H1 (cell line): ENCODE data around the gene SPATA33. TPM values are rescaled to one million over a fixed set of nuclear protein-coding genes. Genes with fewer than 3 reads are reported as not detected.

ENCODE experiments used
- CTCF ChIA-PET: fragments of 300-600 bp; sonication (Branson Sonifier 250); formaldehyde crosslinking; loops from one replicate; lab custom pipeline; 2021; ENCODE audit not compliant: partially characterized antibody; lab: Charles Lee
- POLR2A ChIA-PET: fragments of 300-600 bp; sonication (Branson Sonifier 250); formaldehyde crosslinking; loops from one replicate; lab custom pipeline; 2021; ENCODE audit warnings: inconsistent platforms; ENCODE audit not compliant: partially characterized antibody; lab: Charles Lee
- DNase-seq, 2 experiments: peaks; one replicate each; pipeline versions ENCODE4 v3.0.0 to v3.0.0-alpha.2; 2010 to 2022; ENCODE audit warnings: low spot score in 2 of 2, low read depth in 1 of 2, mixed read lengths in 1 of 2
- FAIRE-seq: peaks from 2 replicates; lab custom pipeline; 2011; peaks lifted over from hg19 to GRCh38; lab: Jason Lieb, UNC
- H2AFZ ChIP-seq: 2 replicates; pipeline ENCODE4 v1.8.1; 2012; ENCODE audit warnings: low read length, inconsistent platforms
- H2AK5ac ChIP-seq: 2 replicates; pipeline ENCODE4 v1.6.1; 2013; ENCODE audit warnings: low read depth, low read length
- H2BK120ac ChIP-seq: replicated peaks from 2 replicates; pipeline ENCODE3; 2013; ENCODE audit warnings: low read depth, low read length, inconsistent platforms
- H2BK12ac ChIP-seq: 2 replicates; pipeline ENCODE4 v1.6.1; 2013; ENCODE audit warnings: low read depth, low read length
- H2BK15ac ChIP-seq: 2 replicates; pipeline ENCODE4 v1.6.1; 2013; ENCODE audit warnings: low read length
- H2BK20ac ChIP-seq: 2 replicates; pipeline ENCODE4 v1.6.1; 2013; ENCODE audit warnings: low read length
- H2BK5ac ChIP-seq: 2 replicates; pipeline ENCODE4 v1.6.1; 2013; ENCODE audit warnings: low read depth, low read length
- H3K14ac ChIP-seq: 2 replicates; pipeline ENCODE4 v1.6.1; 2013; ENCODE audit warnings: inconsistent platforms; ENCODE audit not compliant: insufficient read length
- H3K18ac ChIP-seq: 2 replicates; pipeline ENCODE4 v1.6.1; 2013; ENCODE audit warnings: low read length; ENCODE audit errors: extremely low read depth
- H3K23ac ChIP-seq: 2 replicates; pipeline ENCODE4 v1.6.1; 2013; ENCODE audit warnings: inconsistent platforms; ENCODE audit not compliant: insufficient read length
- H3K23me2 ChIP-seq: 2 replicates; pipeline ENCODE4 v1.6.1; 2013; ENCODE audit warnings: low read depth, low read length
- H3K27ac ChIP-seq: 2 replicates; pipeline ENCODE4 v1.6.1; 2011; ENCODE audit warnings: low read depth, low read length, inconsistent platforms
- H3K27me3 ChIP-seq, 4 experiments: replicated peaks in 1 of 4; 1 replicate in 1 of 4; 2 replicates in 3 of 4; pipeline versions ENCODE4 v1.6.1 to v1.8.1; 2011 to 2013; ENCODE audit warnings: low read length in 3 of 4, mild to moderate bottlenecking in 3 of 4, inconsistent platforms in 2 of 4, mixed read lengths in 2 of 4, moderate library complexity in 1 of 4; ENCODE audit not compliant: control insufficient read depth in 3 of 4, insufficient read depth in 3 of 4; ENCODE audit errors: extremely low read depth in 1 of 4
- H3K36me3 ChIP-seq, 4 experiments: 2 replicates each; pipeline versions ENCODE4 v1.6.1 to v1.8.1; 2011 to 2013; ENCODE audit warnings: mild to moderate bottlenecking in 4 of 4, low read length in 3 of 4, moderate library complexity in 2 of 4, control low read depth in 1 of 4, inconsistent platforms in 1 of 4; ENCODE audit not compliant: insufficient read depth in 4 of 4, control insufficient read depth in 2 of 4
- H3K4ac ChIP-seq: replicated peaks from 2 replicates; pipeline ENCODE3; 2013; ENCODE audit warnings: low read length, low read depth, mixed read lengths, inconsistent platforms; ENCODE audit not compliant: insufficient read length
- H3K4me1 ChIP-seq, 4 experiments: replicated peaks in 1 of 4; 1 replicate in 1 of 4; 2 replicates in 3 of 4; pipeline versions ENCODE4 v1.6.1 to v1.8.1; 2011 to 2013; ENCODE audit warnings: low read length in 3 of 4, inconsistent platforms in 2 of 4, mixed read lengths in 1 of 4; ENCODE audit not compliant: insufficient read depth in 4 of 4, control insufficient read depth in 3 of 4
- H3K4me2 ChIP-seq, 2 experiments: 2 replicates each; pipeline versions ENCODE4 v1.6.1 to v1.8.1; 2011 to 2013; ENCODE audit warnings: low read depth in 2 of 2, low read length in 2 of 2, control low read depth in 1 of 2, inconsistent platforms in 1 of 2, mild to moderate bottlenecking in 1 of 2; ENCODE audit not compliant: insufficient read depth in 1 of 2
- H3K4me3 ChIP-seq, 4 experiments: fragments of 200-600, 300-600 bp in 1 of 4; sonication (generic), shearing (Covaris generic), sonication (Bioruptor Twin) in 1 of 4; 2 replicates each; pipeline versions ENCODE4 v1.5.1 to v1.8.1; 2011 to 2016; ENCODE audit warnings: low read length in 4 of 4, low read depth in 3 of 4, control low read depth in 2 of 4, inconsistent platforms in 2 of 4, mild to moderate bottlenecking in 2 of 4, mixed read lengths in 1 of 4, moderate library complexity in 1 of 4; ENCODE audit not compliant: insufficient read depth in 2 of 4; ENCODE audit errors: extremely low read depth in 1 of 4
- H3K56ac ChIP-seq: replicated peaks from 2 replicates; pipeline ENCODE3; 2013; ENCODE audit warnings: low read depth, mild to moderate bottlenecking, mixed read lengths, low read length, inconsistent platforms; ENCODE audit not compliant: insufficient read length
- H3K79me1 ChIP-seq: 2 replicates; pipeline ENCODE4 v1.6.1; 2013; ENCODE audit warnings: low read depth, low read length, control low read depth
- H3K79me2 ChIP-seq, 2 experiments: 2 replicates each; pipeline versions ENCODE4 v1.6.1 to v1.8.1; 2012 to 2013; ENCODE audit warnings: low read length in 2 of 2, mild to moderate bottlenecking in 2 of 2, inconsistent platforms in 1 of 2; ENCODE audit not compliant: insufficient read depth in 2 of 2, control insufficient read depth in 1 of 2
- H3K9ac ChIP-seq, 4 experiments: replicated peaks in 1 of 4; 1 replicate in 1 of 4; 2 replicates in 3 of 4; pipeline versions ENCODE4 v1.6.1 to v1.8.1; 2011 to 2013; ENCODE audit warnings: low read depth in 3 of 4, low read length in 3 of 4, control low read depth in 2 of 4, mild to moderate bottlenecking in 2 of 4, moderate library complexity in 2 of 4, inconsistent platforms in 1 of 4; ENCODE audit errors: extremely low read depth in 1 of 4
- H3K9me3 ChIP-seq, 2 experiments: 2 replicates each; pipeline versions ENCODE4 v1.6.1 to v1.8.1; 2012 to 2013; ENCODE audit warnings: mild to moderate bottlenecking in 2 of 2, moderate library complexity in 2 of 2, control low read depth in 1 of 2, inconsistent platforms in 1 of 2, low read depth in 1 of 2, low read length in 1 of 2, mixed read lengths in 1 of 2; ENCODE audit not compliant: insufficient read depth in 2 of 2
- H4K20me1 ChIP-seq, 2 experiments: replicated peaks in 1 of 2; 2 replicates each; pipeline versions ENCODE3 to v1.8.1; 2011 to 2013; ENCODE audit warnings: inconsistent platforms in 2 of 2, low read length in 2 of 2, mild to moderate bottlenecking in 1 of 2; ENCODE audit not compliant: insufficient read depth in 2 of 2, control insufficient read depth in 1 of 2
- H4K5ac ChIP-seq: 2 replicates; pipeline ENCODE4 v1.6.1; 2013; ENCODE audit warnings: low read length, low read depth, mixed read lengths, inconsistent platforms; ENCODE audit not compliant: insufficient read length
- H4K8ac ChIP-seq: 2 replicates; pipeline ENCODE4 v1.8.0; 2013; ENCODE audit warnings: mild to moderate bottlenecking, moderate library complexity, low read length, inconsistent platforms; ENCODE audit not compliant: insufficient read depth; ENCODE audit errors: extremely low read depth
- H4K91ac ChIP-seq: replicated peaks from 2 replicates; pipeline ENCODE3; 2013; ENCODE audit warnings: low read length, mixed read lengths, inconsistent platforms; ENCODE audit not compliant: insufficient read length
- BACH1 ChIP-seq: IDR thresholded peaks from 2 replicates; pipeline ENCODE4 v1.6.1; 2012; ENCODE audit warnings: low read length, improper control_type of control experiment
- CREB1 ChIP-seq: IDR thresholded peaks from 2 replicates; pipeline ENCODE4 v1.6.1; 2012; ENCODE audit warnings: inconsistent platforms
- GABPA ChIP-seq: IDR thresholded peaks from 2 replicates; pipeline ENCODE4 v1.6.1; 2011; ENCODE audit warnings: mild to moderate bottlenecking, low read length, moderate library complexity, borderline replicate concordance; ENCODE audit not compliant: insufficient read depth
- KDM1A ChIP-seq: fragments of 200-600, 300-600 bp; sonication (generic); IDR thresholded peaks from 2 replicates; pipeline ENCODE4 v1.7.1; 2016; ENCODE audit warnings: mild to moderate bottlenecking, low read length, borderline replicate concordance
- MAFK ChIP-seq: IDR thresholded peaks from 2 replicates; pipeline ENCODE4 v1.6.1; 2012; ENCODE audit warnings: low read depth, mild to moderate bottlenecking, improper control_type of control experiment, low read length
- TCF12 ChIP-seq: IDR thresholded peaks from 2 replicates; pipeline ENCODE4 v1.6.1; 2011; ENCODE audit warnings: low read depth, mild to moderate bottlenecking, low read length
- WGBS, 2 experiments: shearing (Covaris generic) in 1 of 2; methylation state at CpG; one replicate each; pipeline versions ENCODE4 v1.1.6 to v1.1.7; 2013 to 2015; ENCODE audit warnings: low lambda C conversion rate in 2 of 2, mixed read lengths in 2 of 2, inconsistent platforms in 1 of 2, low coverage in 1 of 2, missing lambda C conversion rate in 1 of 2; ENCODE audit not compliant: insufficient replicate concordance in 2 of 2, insufficient coverage in 1 of 2, insufficient read length in 1 of 2; ENCODE audit errors: extremely low coverage in 1 of 2, missing lambda C conversion rate in 1 of 2; 5-methylcytosine and 5-hydroxymethylcytosine counted together
- polyA plus RNA-seq, 7 experiments: library from polyadenylated mRNA; depleted of rRNA in 3 of 7; stranded (reverse) in 5 of 7; unstranded in 2 of 7; fragments of >200 nt in 5 of 7; fragments of 200-250 nt in 2 of 7; gene quantifications; 1 replicate in 5 of 7; 2 replicates in 1 of 7; 4 replicates in 1 of 7; pipeline versions ENCODE4 v1.2.1 to v1.2.3, GENCODE V29; 2011 to 2013; ENCODE audit warnings: missing spikeins in 2 of 7, mixed read lengths in 2 of 7
- total RNA-seq: library from RNA; stranded (reverse); fragmentation: NEBNext Ultra II Directional; extraction: Animal tissue kit (Norgen Biotek cat#: 25700); gene quantifications from 2 replicates; pipeline ENCODE4 v1.2.1, GENCODE V29; 2021

Gene SPATA33
- total and polyA plus RNA-seq, 2 of the 8 experiments (the other 6 are each of a cell fraction or from before 2014, with no cell fraction given) = 5.4 to 16.9 TPM

DNA sequence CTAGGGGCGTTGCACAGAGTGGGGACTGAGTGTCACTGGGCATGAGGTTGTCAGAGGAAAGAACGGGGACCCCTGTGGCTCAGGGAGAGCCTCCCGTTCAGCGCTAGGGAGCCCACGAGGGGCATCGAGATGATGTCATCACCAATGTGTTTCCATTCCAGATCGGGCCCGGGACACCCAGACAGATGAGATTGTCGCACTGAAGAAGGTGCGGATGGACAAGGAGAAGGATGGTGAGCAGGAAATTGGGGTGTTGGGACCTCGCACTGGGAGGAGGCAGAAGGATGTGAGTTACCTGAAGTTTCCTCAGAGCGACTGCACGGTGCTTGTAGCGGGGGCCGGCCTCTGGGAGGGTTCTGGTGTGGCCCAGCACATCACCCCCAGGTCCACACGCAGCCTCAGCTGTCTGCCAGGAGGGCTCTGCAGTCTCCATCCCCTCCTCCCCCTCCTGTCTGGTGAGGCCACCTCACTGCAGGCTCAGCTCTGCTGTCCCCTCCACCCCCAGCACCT lies 32.8 kb downstream of the SPATA33 start:
- Histone ChIP-seq H2AK5ac (no peak overlapping the region), H4K91ac (no peak overlapping the region), H4K8ac (no peak overlapping the region), H2BK12ac (no peak overlapping the region), H3K79me2 (peaks cover 0 to 11% of the 10 kb centered on the region in 2 experiments; a peak in 1 of 4 replicates), H3K4me3 (no peak overlapping the region), H4K20me1 (peaks cover 0 to 20% of the 10 kb centered on the region in 2 experiments), H3K9ac (no peak overlapping the region), H3K56ac (no peak overlapping the region), H3K23me2 (peaks cover 6% of the 10 kb centered on the region; the same call in 1 of the 2 replicates), H2AFZ (no peak overlapping the region), H2BK120ac (no peak overlapping the region), H3K79me1 (peaks cover 11% of the 10 kb centered on the region), H3K4me1 (peaks cover 0 to 7% (median 2%) of the 10 kb centered on the region in 4 experiments; a peak in 4 of 7 replicates), H3K4me2 (no peak overlapping the region), H3K9me3 (peaks cover 5% of the 10 kb centered on the region in 2 experiments; a peak in 3 of 4 replicates), H3K27ac (0 out of 2 replicates have a peak overlapping the region, but pooled peaks have one; percentile 26), H2BK20ac (no peak overlapping the region), H3K14ac (no peak overlapping the region), H2BK15ac (no peak overlapping the region), H3K36me3 (peaks cover 3 to 28% (median 19%) of the 10 kb centered on the region in 4 experiments; a peak in 7 of 8 replicates)
- CTCF ChIA-PET = no interaction called here
- POLR2A ChIA-PET = interaction anchor here (1.0 to 4.8 kb wide), 3 partner anchors 9 to 58 kb away, joined by 3 to 59 read pairs (median 5); partner anchors contain the start of gene SPATA2L
- WGBS, 2 experiments = 98% methylated on average over 16 of the region's 16 CpGs; no CpG with 5 or more reads in 1 of the 2 experiments
- no peak for FAIRE-seq
- no peak for TF ChIP-seq BACH1
- no peak for TF ChIP-seq MAFK
- TF ChIP-seq TCF12 = no peak
- TF ChIP-seq CREB1 = no peak
- no peak for TF ChIP-seq GABPA
- TF ChIP-seq KDM1A = no peak
- TF ChIP-seq, all 59 proteins: peak for 0
- H3K27me3 ChIP-seq = no peaks in the 10 kb centered on the region
- H3K18ac ChIP-seq = no peak overlapping the region
- no peak overlapping the region for H4K5ac ChIP-seq
- no peak overlapping the region for H3K4ac ChIP-seq
- H3K23ac ChIP-seq = no peak overlapping the region
- DNase-seq = no peak
- H2BK5ac ChIP-seq = no peak overlapping the region
